ENCODE results near the gene KCTD2. TPM values are rescaled to one million over a fixed set of nuclear protein-coding genes. Genes with fewer than 3 reads are reported as not detected.

KCTD2 gene
- total and polyA plus RNA-seq, 9 of the 15 experiments (the other 6 are each of a cell fraction or from before 2014, with no cell fraction given), result 1.7 to 32.9 (median 15.8) TPM

DNA sequence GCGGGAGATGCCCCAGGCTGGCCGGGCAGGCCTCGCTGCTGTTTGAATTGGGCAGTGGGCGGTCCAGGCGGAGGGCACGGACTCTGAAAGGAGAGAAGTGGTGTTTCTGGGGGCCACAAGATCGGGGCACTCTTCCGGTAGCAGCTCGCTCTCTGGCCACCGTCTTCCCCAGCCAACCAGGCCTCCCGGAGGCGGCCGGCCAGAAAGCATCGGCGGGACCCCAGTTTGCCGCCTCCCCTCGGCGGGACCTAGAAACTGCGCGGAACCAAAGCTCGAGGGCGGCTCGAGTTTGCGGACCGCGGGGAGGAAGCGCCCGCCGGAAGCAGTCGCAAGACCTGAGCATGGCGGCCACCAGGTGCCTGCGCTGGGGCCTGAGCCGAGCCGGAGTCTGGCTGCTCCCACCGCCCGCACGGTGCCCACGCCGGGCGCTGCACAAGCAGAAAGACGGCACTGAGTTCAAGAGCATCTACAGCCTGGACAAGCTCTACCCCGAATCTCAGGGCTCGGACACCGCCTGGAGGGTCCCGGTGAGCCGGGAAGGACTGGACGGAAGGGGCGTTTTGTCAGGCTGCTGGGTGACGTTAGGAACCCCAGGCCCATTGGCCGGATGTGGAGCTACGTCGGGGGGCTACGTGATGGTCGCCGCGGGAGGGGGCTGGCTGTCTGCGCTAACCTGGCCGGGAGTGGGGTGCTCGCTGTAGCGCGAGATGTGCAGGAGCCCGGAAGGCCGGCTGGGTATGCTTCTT is 34.5 kb upstream of the KCTD2 start, which contains the start of gene MRPL58 (continued):
- TF ChIP-seq RUNX1 (IDR thresholded peaks at IDR 0.05; ENCODE audit: low read depth) (no peak), ZNF717 (CRISPR knock-in tag; IDR thresholded peaks at IDR 0.05) (no peak), KLF6 (CRISPR knock-in tag; IDR thresholded peaks at IDR 0.05; ENCODE audit: borderline replicate concordance) (peak; percentile 75; the same call in 1 of the 2 replicates), ZNF316 (IDR thresholded peaks at IDR 0.05) (no peak), SNRNP70 (optimal IDR thresholded peaks at IDR 0.05; ENCODE audit: low read depth, low read length) (no peak), NBN (IDR thresholded peaks at IDR 0.05; ENCODE audit: low read depth) (peak; percentile 66), JUND (IDR thresholded peaks at IDR 0.05; ENCODE audit: borderline replicate concordance, low read depth, low read length) (peak; percentile 55), JUND (tag; IDR thresholded peaks at IDR 0.05; ENCODE audit: borderline replicate concordance, low read depth, low read length) (no peak), ZNF384 (IDR thresholded peaks at IDR 0.05; ENCODE audit: low read depth, low read length) (peak; percentile 60), HMGN3 (IDR thresholded peaks at IDR 0.05; ENCODE audit: borderline replicate concordance, extremely low read depth, insufficient read length, low read depth, low read length) (peak; percentile 84)
- TF ChIP-seq, protein P1, sequence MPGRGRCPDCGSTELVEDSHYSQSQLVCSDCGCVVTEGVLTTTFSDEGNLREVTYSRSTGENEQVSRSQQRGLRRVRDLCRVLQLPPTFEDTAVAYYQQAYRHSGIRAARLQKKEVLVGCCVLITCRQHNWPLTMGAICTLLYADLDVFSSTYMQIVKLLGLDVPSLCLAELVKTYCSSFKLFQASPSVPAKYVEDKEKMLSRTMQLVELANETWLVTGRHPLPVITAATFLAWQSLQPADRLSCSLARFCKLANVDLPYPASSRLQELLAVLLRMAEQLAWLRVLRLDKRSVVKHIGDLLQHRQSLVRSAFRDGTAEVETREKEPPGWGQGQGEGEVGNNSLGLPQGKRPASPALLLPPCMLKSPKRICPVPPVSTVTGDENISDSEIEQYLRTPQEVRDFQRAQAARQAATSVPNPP (IDR thresholded peaks at IDR 0.05; ENCODE audit: borderline replicate concordance, insufficient read depth, insufficient read length), result no peak
- TF ChIP-seq, protein P2, sequence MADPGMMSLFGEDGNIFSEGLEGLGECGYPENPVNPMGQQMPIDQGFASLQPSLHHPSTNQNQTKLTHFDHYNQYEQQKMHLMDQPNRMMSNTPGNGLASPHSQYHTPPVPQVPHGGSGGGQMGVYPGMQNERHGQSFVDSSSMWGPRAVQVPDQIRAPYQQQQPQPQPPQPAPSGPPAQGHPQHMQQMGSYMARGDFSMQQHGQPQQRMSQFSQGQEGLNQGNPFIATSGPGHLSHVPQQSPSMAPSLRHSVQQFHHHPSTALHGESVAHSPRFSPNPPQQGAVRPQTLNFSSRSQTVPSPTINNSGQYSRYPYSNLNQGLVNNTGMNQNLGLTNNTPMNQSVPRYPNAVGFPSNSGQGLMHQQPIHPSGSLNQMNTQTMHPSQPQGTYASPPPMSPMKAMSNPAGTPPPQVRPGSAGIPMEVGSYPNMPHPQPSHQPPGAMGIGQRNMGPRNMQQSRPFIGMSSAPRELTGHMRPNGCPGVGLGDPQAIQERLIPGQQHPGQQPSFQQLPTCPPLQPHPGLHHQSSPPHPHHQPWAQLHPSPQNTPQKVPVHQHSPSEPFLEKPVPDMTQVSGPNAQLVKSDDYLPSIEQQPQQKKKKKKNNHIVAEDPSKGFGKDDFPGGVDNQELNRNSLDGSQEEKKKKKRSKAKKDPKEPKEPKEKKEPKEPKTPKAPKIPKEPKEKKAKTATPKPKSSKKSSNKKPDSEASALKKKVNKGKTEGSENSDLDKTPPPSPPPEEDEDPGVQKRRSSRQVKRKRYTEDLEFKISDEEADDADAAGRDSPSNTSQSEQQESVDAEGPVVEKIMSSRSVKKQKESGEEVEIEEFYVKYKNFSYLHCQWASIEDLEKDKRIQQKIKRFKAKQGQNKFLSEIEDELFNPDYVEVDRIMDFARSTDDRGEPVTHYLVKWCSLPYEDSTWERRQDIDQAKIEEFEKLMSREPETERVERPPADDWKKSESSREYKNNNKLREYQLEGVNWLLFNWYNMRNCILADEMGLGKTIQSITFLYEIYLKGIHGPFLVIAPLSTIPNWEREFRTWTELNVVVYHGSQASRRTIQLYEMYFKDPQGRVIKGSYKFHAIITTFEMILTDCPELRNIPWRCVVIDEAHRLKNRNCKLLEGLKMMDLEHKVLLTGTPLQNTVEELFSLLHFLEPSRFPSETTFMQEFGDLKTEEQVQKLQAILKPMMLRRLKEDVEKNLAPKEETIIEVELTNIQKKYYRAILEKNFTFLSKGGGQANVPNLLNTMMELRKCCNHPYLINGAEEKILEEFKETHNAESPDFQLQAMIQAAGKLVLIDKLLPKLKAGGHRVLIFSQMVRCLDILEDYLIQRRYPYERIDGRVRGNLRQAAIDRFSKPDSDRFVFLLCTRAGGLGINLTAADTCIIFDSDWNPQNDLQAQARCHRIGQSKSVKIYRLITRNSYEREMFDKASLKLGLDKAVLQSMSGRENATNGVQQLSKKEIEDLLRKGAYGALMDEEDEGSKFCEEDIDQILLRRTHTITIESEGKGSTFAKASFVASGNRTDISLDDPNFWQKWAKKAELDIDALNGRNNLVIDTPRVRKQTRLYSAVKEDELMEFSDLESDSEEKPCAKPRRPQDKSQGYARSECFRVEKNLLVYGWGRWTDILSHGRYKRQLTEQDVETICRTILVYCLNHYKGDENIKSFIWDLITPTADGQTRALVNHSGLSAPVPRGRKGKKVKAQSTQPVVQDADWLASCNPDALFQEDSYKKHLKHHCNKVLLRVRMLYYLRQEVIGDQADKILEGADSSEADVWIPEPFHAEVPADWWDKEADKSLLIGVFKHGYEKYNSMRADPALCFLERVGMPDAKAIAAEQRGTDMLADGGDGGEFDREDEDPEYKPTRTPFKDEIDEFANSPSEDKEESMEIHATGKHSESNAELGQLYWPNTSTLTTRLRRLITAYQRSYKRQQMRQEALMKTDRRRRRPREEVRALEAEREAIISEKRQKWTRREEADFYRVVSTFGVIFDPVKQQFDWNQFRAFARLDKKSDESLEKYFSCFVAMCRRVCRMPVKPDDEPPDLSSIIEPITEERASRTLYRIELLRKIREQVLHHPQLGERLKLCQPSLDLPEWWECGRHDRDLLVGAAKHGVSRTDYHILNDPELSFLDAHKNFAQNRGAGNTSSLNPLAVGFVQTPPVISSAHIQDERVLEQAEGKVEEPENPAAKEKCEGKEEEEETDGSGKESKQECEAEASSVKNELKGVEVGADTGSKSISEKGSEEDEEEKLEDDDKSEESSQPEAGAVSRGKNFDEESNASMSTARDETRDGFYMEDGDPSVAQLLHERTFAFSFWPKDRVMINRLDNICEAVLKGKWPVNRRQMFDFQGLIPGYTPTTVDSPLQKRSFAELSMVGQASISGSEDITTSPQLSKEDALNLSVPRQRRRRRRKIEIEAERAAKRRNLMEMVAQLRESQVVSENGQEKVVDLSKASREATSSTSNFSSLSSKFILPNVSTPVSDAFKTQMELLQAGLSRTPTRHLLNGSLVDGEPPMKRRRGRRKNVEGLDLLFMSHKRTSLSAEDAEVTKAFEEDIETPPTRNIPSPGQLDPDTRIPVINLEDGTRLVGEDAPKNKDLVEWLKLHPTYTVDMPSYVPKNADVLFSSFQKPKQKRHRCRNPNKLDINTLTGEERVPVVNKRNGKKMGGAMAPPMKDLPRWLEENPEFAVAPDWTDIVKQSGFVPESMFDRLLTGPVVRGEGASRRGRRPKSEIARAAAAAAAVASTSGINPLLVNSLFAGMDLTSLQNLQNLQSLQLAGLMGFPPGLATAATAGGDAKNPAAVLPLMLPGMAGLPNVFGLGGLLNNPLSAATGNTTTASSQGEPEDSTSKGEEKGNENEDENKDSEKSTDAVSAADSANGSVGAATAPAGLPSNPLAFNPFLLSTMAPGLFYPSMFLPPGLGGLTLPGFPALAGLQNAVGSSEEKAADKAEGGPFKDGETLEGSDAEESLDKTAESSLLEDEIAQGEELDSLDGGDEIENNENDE (IDR thresholded peaks at IDR 0.05; ENCODE audit: low read depth, low read length), result no peak
- TF ChIP-seq, protein P3, sequence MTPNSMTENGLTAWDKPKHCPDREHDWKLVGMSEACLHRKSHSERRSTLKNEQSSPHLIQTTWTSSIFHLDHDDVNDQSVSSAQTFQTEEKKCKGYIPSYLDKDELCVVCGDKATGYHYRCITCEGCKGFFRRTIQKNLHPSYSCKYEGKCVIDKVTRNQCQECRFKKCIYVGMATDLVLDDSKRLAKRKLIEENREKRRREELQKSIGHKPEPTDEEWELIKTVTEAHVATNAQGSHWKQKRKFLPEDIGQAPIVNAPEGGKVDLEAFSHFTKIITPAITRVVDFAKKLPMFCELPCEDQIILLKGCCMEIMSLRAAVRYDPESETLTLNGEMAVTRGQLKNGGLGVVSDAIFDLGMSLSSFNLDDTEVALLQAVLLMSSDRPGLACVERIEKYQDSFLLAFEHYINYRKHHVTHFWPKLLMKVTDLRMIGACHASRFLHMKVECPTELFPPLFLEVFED (CRISPR knock-in tag; conservative IDR thresholded peaks at IDR 0.05), result no peak
